NT2/D1 (cell line): ENCODE measurements around the gene OIT3.
"Not testable (repeated sequence)": the region's sequence is repeated elsewhere in the genome, so short reads cannot be mapped to it uniquely, and the experiment has no call there.

ENCODE experiments used
- DNase-seq: peaks from one replicate; pipeline ENCODE4 v3.0.0-alpha.2; 2011; ENCODE audit warnings: low read depth, low spot score
- H3K27me3 ChIP-seq: 2 replicates; pipeline ENCODE4 v1.6.0; 2011; ENCODE audit warnings: mild to moderate bottlenecking; ENCODE audit not compliant: insufficient read length, insufficient read depth
- H3K36me3 ChIP-seq: 2 replicates; pipeline ENCODE4 v1.6.1; 2011; ENCODE audit warnings: mild to moderate bottlenecking, low read length, mixed read lengths; ENCODE audit not compliant: insufficient read depth, insufficient read length
- H3K4me1 ChIP-seq: 2 replicates; pipeline ENCODE4 v1.5.1; 2011; ENCODE audit not compliant: insufficient read depth, insufficient read length
- H3K4me3 ChIP-seq: 2 replicates; pipeline ENCODE4 v1.5.1; 2011; ENCODE audit warnings: low read depth; ENCODE audit not compliant: insufficient read length
- H3K9ac ChIP-seq: 2 replicates; pipeline ENCODE4 v1.6.0; 2011; ENCODE audit warnings: low read depth; ENCODE audit not compliant: insufficient read length
- H3K9me3 ChIP-seq: 2 replicates; pipeline ENCODE4 v1.5.1; 2011; ENCODE audit warnings: mild to moderate bottlenecking, low read length; ENCODE audit not compliant: insufficient read depth
- SUZ12 ChIP-seq: IDR thresholded peaks from 2 replicates; pipeline ENCODE4 v1.6.1; 2011; ENCODE audit not compliant: insufficient read length, insufficient read depth; ENCODE audit errors: extremely low read depth
- YY1 ChIP-seq: IDR thresholded peaks from 2 replicates; pipeline ENCODE4 v1.6.1; 2011; ENCODE audit not compliant: insufficient read length, insufficient read depth
- ZNF274 ChIP-seq: IDR thresholded peaks from 2 replicates; pipeline ENCODE4 v1.6.1; 2011; ENCODE audit warnings: mild to moderate bottlenecking, low read depth, low read length

Gene OIT3

DNA sequence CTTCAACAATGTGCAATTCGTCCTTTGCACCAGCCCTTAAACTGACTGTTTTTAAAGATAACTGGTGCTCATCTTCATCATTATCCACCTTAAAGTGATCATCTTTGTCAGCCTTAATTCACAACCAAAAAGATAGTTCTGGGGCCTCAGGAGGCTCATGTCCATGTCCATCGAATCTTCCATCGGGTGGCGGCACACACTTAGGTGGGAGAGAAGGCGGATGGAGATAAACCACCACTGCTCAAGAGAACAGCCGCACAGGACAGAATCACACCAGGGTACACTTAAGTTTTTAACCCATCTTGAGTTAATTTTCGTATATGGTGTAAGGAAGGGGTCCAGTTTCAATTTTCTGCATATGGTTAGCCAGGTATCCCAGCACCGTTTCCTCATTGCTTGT lies 24.8 kb downstream of the OIT3 start:
- Histone ChIP-seq H3K4me1 (no peaks in the 10 kb centered on the region), H3K9ac (no peak overlapping the region), H3K27me3 (no peaks in the 10 kb centered on the region), H3K36me3 (no peaks in the 10 kb centered on the region), H3K9me3 (no peaks in the 10 kb centered on the region), H3K4me3 (no peak overlapping the region)
- no peak for DNase-seq
- no peak for TF ChIP-seq YY1
- no peak for TF ChIP-seq SUZ12
- no peak for TF ChIP-seq ZNF274

DNA sequence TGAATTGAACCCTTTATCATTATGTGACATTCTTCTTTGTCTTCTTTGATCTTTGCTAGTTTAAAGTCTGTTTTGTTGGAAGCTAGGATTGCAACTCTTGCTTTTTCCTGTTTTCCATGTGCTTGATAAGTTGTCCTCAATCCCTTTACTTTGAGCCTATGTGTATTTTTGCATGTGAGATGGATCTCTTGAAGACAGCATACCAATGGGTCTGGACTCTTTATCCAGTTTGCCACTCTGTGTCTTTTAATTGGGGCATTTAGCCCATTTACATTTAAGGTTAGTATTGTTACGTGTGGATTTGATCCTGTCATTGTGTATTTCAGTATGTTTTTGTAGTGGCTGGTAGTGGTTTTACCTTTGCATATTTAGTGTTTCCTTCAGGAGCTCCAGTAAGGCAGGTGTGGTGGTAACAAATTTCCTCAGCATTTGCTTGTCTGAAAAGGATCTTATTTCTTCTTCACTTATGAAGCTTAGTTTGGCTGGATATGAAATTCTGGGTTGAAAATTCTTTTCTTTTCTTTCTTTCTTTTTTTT lies 27.7 kb downstream of the OIT3 start:
- not testable (repeated sequence) for H3K4me3 ChIP-seq, H3K4me1 ChIP-seq, DNase-seq, H3K9ac ChIP-seq, H3K27me3 ChIP-seq, H3K9me3 ChIP-seq, H3K36me3 ChIP-seq

DNA sequence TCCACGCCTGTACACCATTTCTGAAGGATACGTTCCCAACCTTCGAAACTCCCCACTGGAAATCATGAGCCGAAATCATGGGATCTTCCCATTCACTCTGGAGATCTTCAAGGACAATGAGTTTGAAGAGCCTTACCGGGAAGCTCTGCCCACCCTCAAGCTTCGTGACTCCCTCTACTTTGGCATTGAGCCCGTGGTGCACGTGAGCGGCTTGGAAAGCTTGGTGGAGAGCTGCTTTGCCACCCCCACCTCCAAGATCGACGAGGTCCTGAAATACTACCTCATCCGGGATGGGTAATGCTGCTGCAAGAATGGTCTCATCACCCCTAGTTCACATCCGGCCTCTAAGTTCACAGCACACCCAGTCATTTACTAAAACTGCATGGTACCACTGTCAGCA lies 30.8 kb downstream of the OIT3 start:
- H3K27me3 ChIP-seq = no peaks in the 10 kb centered on the region
- H3K36me3 ChIP-seq = no peaks in the 10 kb centered on the region
- H3K9me3 ChIP-seq = no peaks in the 10 kb centered on the region
- TF ChIP-seq ZNF274 (no peak), SUZ12 (no peak), YY1 (no peak)
- H3K4me3 ChIP-seq = no peak overlapping the region
- DNase-seq = no peak
- H3K9ac ChIP-seq = no peak overlapping the region
- H3K4me1 ChIP-seq = no peaks in the 10 kb centered on the region

DNA sequence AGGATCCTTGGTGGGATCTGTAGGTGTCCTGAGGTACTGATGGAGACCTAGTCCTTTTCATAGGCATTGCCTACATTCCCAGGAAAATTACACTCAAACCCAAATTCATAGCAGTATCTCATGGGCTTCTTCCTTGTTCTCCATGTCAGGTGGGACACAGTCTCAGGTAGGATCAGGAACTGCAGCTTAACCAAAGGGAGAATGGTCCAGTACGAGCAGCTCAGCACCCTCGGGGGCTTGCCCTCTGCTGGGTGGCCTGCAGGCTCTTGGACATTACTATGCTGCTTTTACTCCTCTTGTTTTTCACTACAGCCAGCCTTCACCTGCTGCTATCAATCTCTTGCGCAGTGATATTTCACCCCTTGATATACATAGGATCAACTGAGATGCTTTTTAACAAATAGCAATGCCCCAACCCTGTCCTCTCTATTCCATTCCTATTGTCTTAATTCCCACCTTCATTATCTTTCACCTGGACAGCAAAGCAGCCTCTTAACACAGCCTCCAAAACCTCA lies 32.5 kb downstream of the OIT3 start:
- H3K4me1 ChIP-seq = no peaks in the 10 kb centered on the region
- no peak overlapping the region for H3K9ac ChIP-seq
- no peaks in the 10 kb centered on the region for H3K27me3 ChIP-seq
- DNase-seq = no peak
- H3K36me3 ChIP-seq = no peaks in the 10 kb centered on the region
- H3K4me3 ChIP-seq = no peak overlapping the region
- no peak for TF ChIP-seq ZNF274
- no peak for TF ChIP-seq YY1
- no peak for TF ChIP-seq SUZ12
- no peaks in the 10 kb centered on the region for H3K9me3 ChIP-seq

DNA sequence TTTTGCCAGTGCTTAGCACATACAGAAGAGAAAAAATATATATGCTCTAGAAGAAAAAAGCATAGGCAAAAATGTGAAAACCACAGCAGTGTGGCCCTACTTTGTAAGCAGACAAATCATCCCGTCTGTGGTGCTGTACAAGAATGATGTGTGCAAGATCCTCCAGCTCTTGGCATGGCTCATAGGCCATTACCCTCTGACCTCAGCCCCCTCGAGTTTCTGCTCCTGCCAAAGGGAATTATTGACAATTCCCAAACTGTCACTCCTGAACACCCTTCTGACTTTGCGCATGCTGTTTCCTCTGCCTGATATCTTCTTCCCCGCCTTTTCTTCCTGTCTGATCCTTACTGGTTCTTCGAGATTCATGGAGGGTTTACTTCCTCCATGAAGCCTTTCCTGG lies 33.9 kb downstream of the OIT3 start:
- Histone ChIP-seq H3K9ac (no peak overlapping the region), H3K36me3 (no peaks in the 10 kb centered on the region), H3K9me3 (no peaks in the 10 kb centered on the region), H3K27me3 (no peaks in the 10 kb centered on the region), H3K4me3 (no peak overlapping the region), H3K4me1 (no peaks in the 10 kb centered on the region)
- TF ChIP-seq ZNF274 (no peak), YY1 (no peak), SUZ12 (no peak)
- DNase-seq = no peak

DNA sequence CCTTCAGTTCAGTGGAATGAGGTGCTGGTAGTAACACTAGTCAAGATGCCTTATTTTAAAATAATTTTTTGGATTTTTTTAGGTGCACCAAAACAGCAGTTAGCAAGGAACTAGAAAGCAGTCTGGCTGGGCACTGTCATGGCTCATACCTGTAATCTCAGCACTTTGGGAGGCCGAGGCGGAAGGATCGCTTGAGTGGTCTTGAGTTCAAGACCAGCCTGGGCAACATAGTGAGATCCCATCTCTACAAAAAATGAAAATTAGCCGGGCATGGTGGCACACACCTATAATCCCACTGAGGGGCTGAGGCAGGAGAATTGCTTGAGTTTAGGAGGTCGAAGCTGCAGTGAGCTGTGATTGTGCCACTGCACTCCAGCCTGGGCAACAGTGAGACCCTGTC lies 35.3 kb downstream of the OIT3 start:
- Histone ChIP-seq H3K9ac (no peak overlapping the region), H3K36me3 (no peaks in the 10 kb centered on the region), H3K4me1 (no peaks in the 10 kb centered on the region), H3K4me3 (no peak overlapping the region), H3K27me3 (no peaks in the 10 kb centered on the region), H3K9me3 (no peaks in the 10 kb centered on the region)
- TF ChIP-seq SUZ12 = no peak
- TF ChIP-seq ZNF274 = no peak
- no peak for TF ChIP-seq YY1
- DNase-seq = no peak

DNA sequence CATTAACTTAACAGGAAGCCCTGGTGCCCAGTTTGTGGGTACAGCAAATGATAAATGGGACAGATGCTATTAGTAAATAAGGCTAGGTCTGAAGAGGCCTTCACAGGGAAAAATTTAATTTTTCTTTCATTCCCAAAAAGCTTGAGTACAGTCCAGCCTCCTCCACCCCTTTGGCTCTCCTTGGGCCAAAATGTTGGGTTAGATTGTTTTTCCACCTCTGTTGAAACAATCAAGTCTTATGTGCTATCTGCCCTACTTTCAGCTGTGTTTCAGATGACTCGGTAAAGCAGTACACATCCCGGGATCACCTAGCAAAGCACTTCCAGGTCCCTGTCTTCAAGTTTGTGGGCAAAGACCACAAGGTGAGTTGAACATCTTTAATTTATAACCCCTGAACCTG lies 36.7 kb downstream of the OIT3 start:
- Histone ChIP-seq H3K9me3 (no peaks in the 10 kb centered on the region), H3K9ac (no peak overlapping the region), H3K36me3 (no peaks in the 10 kb centered on the region), H3K4me1 (no peaks in the 10 kb centered on the region), H3K27me3 (no peaks in the 10 kb centered on the region), H3K4me3 (no peak overlapping the region)
- TF ChIP-seq YY1 (no peak), ZNF274 (no peak), SUZ12 (no peak)
- DNase-seq = no peak
